Motor neuron (in vitro differentiated cells): ENCODE data around the gene NAV3. TPM values are rescaled to one million over a fixed set of nuclear protein-coding genes. Genes with fewer than 3 reads are reported as not detected.
A peak's percentile ranks its signal among the peaks of the same experiment; 100 is the strongest.

Experiments
- ATAC-seq, 8 experiments: fragments of 200-7000 bp; cut with Tn5 transposase; replicated peaks in 6 of 8; 2 replicates each; pipeline ENCODE4 v1.8.0; 2021; ENCODE audit warnings: mild to moderate bottlenecking in 8 of 8, moderate library complexity in 8 of 8
- H3K27ac ChIP-seq, 2 donors: fragments of 250-450 bp; sonication (Bioruptor Pico); 2 replicates each; pipeline ENCODE4 v1.9.0; 2021; ENCODE audit warnings: antibody characterized with exemption in 2 of 2, mild to moderate bottlenecking in 2 of 2, moderate library complexity in 1 of 2
- H3K4me1 ChIP-seq, 2 donors: fragments of 250-450 bp; sonication (Bioruptor Pico); replicated peaks in 1 of 2; 2 replicates each; pipeline ENCODE4 v1.6.1; 2021; ENCODE audit warnings: antibody characterized with exemption in 2 of 2, mild to moderate bottlenecking in 2 of 2, moderate library complexity in 1 of 2
- H3K4me3 ChIP-seq, 5 donors: fragments of 250-450 bp; sonication (Bioruptor Pico); 2 replicates each; pipeline ENCODE4 v1.9.0; 2021; ENCODE audit warnings: antibody characterized with exemption in 5 of 5, mild to moderate bottlenecking in 5 of 5, moderate library complexity in 4 of 5
- WGBS, 10 experiments: fragments of 450-650 bp; shearing (Covaris generic); methylation state at CpG; one replicate each; pipeline ENCODE4 v1.0.0; 2022; 5-methylcytosine and 5-hydroxymethylcytosine counted together
- in situ Hi-C, 9 experiments: fragments of 400-800 bp; cut with MboI; loops; one replicate each; pipeline ENCODE4 v1.15.0; 2021; ENCODE audit warnings: low sequenced_read_pairs in 9 of 9, low pct_unique_long_range_greater_than_20kb in 2 of 9; ENCODE audit not compliant: unreplicated experiment in 9 of 9
- total RNA-seq, 8 experiments: library from RNA; unstranded; fragments of 300-600 nt; gene quantifications; 2 replicates each; pipeline versions ENCODE4 v1.2.3 to v1.2.4, GENCODE V29; 2022

NAV3 gene
- total RNA-seq, 8 experiments from 2014 or later = 2.4 to 92.5 (median 48.4) TPM

DNA sequence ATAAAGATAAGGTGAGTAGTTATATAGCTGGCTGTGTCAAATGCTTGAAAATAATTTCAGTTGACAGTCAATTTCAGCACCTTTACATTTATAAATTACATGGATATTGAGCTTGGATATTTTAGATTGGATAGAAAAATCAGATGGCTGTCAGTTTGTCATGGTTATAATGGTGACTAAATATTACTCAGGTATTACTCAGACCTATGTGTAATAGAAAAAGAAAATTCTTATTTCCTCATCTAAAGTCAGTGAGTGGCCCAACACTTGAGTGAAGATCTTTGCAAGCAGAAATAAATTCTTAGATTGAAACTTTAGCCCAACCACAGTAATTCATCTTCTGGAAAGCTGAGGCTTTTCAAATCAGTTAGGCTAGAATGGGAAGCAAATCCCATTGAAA is 354.4 kb downstream of the NAV3 start:
- no peak for ATAC-seq
- Histone ChIP-seq H3K27ac (no peak overlapping the region), H3K4me1 (no peaks in the 10 kb centered on the region), H3K4me3 (no peak overlapping the region)
- in situ Hi-C loops = loop anchor here in 1 of 9 experiments (25.0 kb wide), 1 partner anchor 977 kb away; no protein-coding TSS in a partner anchor

DNA sequence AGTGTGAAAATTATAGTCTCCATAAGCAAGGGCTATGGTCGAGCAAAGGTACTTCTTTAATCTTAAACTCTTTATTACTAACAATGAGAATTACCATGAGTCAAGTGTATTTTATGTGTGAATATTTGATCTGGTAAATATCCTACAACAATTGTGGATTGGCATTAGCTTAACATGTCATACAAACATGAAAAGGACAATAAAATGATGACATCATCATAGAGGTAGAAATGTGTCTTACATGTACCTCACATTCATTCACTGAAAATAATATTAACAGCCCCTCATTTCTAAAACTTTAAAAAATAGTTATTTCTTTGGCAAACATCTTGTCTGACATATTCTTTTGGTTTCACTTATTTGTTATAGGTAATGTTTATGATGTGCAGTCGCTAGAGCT is 355.0 kb downstream of the NAV3 start:
- no peak for ATAC-seq
- 51 to 100% (median 92%) methylated on average over 2 of the region's 2 CpGs; no CpG with 5 or more reads in 1 of the 10 experiments for WGBS, 10 experiments
- in situ Hi-C loops = loop anchor here in 1 of 9 experiments (25.0 kb wide), 1 partner anchor 977 kb away; no protein-coding TSS in a partner anchor
- H3K4me1 ChIP-seq = no peaks in the 10 kb centered on the region
- H3K27ac ChIP-seq = no peak overlapping the region
- no peak overlapping the region for H3K4me3 ChIP-seq

GRCh38 chr12:78186670-78187069 is 356.0 kb downstream of the NAV3 start:
- WGBS, 10 experiments = 67 to 100% (median 100%) methylated on average over 1 of the region's 1 CpG; no CpG with 5 or more reads in 3 of the 10 experiments
- no peak for ATAC-seq
- Histone ChIP-seq H3K4me3 (no peak overlapping the region), H3K4me1 (no peaks in the 10 kb centered on the region), H3K27ac (no peak overlapping the region)
- in situ Hi-C loops = loop anchor here in 1 of 9 experiments (25.0 kb wide), 1 partner anchor 976 kb away; no protein-coding TSS in a partner anchor

DNA sequence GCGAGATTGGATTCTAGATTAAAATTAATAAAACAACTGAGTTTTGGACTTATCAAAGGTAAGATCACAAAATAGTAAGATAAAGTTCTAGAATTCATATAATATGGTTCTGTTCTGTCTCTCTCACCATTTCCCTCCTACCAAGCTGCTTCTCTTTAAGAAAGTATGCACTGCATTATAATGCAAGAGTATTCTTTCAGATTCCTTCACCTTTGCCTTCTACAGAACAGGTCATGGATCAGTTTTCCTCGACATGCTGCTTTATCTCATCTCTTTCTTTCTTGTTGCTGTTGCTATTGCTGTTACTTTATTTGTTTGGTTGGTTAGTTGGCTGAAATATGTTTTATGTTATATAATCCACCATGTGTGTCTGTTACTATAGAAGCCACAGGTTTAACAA is 357.0 kb downstream of the NAV3 start:
- no peak overlapping the region for H3K4me3 ChIP-seq
- H3K4me1 ChIP-seq = no peaks in the 10 kb centered on the region
- no peak overlapping the region for H3K27ac ChIP-seq
- WGBS, 10 experiments = 39 to 100% (median 78%) methylated on average over 1 to 2 of the region's 2 CpGs; no CpG with 5 or more reads in 1 of the 10 experiments
- in situ Hi-C loops = loop anchor here in 1 of 9 experiments (25.0 kb wide), 1 partner anchor 975 kb away; no protein-coding TSS in a partner anchor
- no peak for ATAC-seq

- Histone ChIP-seq H3K4me1 (no peaks in the 10 kb centered on the region), H3K27ac (no peak overlapping the region), H3K4me3 (no peak overlapping the region)
- 64 to 100% (median 95%) methylated on average over 1 to 2 of the region's 2 CpGs for WGBS, 10 experiments
- in situ Hi-C loops = loop anchor here in 1 of 9 experiments (25.0 kb wide), 1 partner anchor 973 kb away; no protein-coding TSS in a partner anchor
- ATAC-seq = no peak
These were observed 359.0 kb downstream of the NAV3 start for GRCh38 chr12:78189656-78190055.

DNA sequence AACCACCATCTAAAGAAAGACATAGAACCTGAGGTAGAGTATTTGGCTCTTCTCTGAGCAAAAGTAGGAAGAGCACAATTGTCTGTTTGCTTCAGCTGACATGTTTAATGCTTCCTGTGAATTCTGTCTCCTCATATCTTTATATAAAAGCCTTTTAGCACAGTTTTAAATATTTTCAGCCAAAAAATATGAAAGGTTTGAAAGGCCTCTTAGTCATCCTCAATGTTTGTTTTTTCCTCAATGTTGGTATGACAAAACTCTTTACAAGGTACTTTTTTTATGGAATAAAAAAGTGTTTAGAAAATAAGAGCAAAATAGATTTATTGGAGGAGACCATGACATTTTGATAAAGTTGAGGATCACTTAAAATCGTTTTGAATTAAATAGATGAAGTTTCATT is 360.9 kb downstream of the NAV3 start:
- in situ Hi-C loops = loop anchor here in 1 of 9 experiments (25.0 kb wide), 1 partner anchor 971 kb away; no protein-coding TSS in a partner anchor
- Histone ChIP-seq H3K27ac (no peak overlapping the region), H3K4me1 (no peaks in the 10 kb centered on the region), H3K4me3 (no peak overlapping the region)
- no peak for ATAC-seq
- WGBS, 10 experiments = 33 to 83% (median 40%) methylated on average over 1 of the region's 1 CpG; no CpG with 5 or more reads in 3 of the 10 experiments

GRCh38 chr12:78192979-78193378 is 362.3 kb downstream of the NAV3 start:
- no peak overlapping the region for H3K4me3 ChIP-seq
- H3K4me1 ChIP-seq = no peaks in the 10 kb centered on the region
- 57 to 100% (median 100%) methylated on average over 1 to 2 of the region's 2 CpGs; no CpG with 5 or more reads in 1 of the 10 experiments for WGBS, 10 experiments
- in situ Hi-C loops = loop anchor here in 1 of 9 experiments (25.0 kb wide), 1 partner anchor 969 kb away; no protein-coding TSS in a partner anchor
- H3K27ac ChIP-seq = no peak overlapping the region
- ATAC-seq = no peak

DNA sequence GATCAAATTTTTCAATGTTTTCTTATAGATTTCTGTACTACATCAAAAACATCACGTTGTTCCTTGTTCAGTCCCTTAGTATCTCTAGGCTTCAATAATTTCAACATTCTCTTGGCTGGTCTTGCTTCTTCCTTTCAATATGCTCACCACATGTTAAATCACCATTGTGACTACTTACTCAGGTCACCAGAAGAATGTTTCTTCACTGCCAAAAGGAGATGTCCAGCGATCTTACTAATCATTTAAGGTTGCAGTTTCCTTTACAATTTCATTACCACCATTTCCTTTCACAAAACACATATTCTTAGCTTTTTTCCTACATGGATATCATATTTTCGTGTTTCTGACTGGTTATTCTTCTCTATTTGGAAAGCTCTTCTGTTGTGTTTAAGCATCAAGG is 363.8 kb downstream of the NAV3 start:
- no peak overlapping the region for H3K27ac ChIP-seq

GRCh38 chr12:78198896-78199295 is 368.2 kb downstream of the NAV3 start:
- H3K27ac ChIP-seq = no peak overlapping the region
- H3K4me3 ChIP-seq = no peak overlapping the region
- in situ Hi-C loops = loop anchor here in 1 of 9 experiments (25.0 kb wide), 1 partner anchor 963 kb away; no protein-coding TSS in a partner anchor
- ATAC-seq = no peak
- 50 to 100% (median 100%) methylated on average over 1 of the region's 1 CpG for WGBS, 10 experiments
- H3K4me1 ChIP-seq = no peaks in the 10 kb centered on the region

More for the DNA sequence above, 363.8 kb downstream of the NAV3 start:
- WGBS, 10 experiments = 0 to 95% (median 53%) methylated on average over 1 to 3 of the region's 3 CpGs
- H3K4me1 ChIP-seq = no peaks in the 10 kb centered on the region
- in situ Hi-C loops = loop anchor here in 1 of 9 experiments (25.0 kb wide), 1 partner anchor 968 kb away; no protein-coding TSS in a partner anchor
- no peak overlapping the region for H3K4me3 ChIP-seq
- peak in 2 of 8 experiments; percentile 81 to 82 for ATAC-seq

- no peak overlapping the region for H3K4me3 ChIP-seq
- ATAC-seq = no peak
- no peaks in the 10 kb centered on the region for H3K4me1 ChIP-seq
- in situ Hi-C loops = loop anchor here in 1 of 9 experiments (25.0 kb wide), 1 partner anchor 962 kb away; no protein-coding TSS in a partner anchor
- no peak overlapping the region for H3K27ac ChIP-seq
- 57 to 100% (median 100%) methylated on average over 1 of the region's 1 CpG; no CpG with 5 or more reads in 3 of the 10 experiments for WGBS, 10 experiments
These were observed 369.2 kb downstream of the NAV3 start for GRCh38 chr12:78199926-78200325.

DNA sequence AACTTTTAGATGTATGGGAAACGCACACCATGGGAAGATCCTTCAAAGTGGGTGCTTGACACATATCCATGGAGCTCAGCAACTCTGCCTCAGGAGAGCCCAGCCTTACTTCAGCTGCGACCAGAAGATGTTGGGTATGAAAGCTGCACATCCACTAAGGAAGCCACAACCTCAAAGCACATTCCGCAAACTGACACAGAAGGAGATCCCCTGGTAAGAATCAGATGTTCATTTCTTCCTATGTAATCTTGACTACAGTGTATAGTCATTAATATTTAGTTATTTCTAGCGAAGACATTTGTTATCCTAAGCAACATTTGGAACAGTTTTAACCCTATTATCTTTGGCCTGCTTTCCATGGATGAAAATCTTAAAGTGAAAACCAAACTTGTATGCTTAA is 374.2 kb downstream of the NAV3 start:
- Histone ChIP-seq H3K4me1 (peaks cover 9 to 20% of the 10 kb centered on the region in 2 donors), H3K27ac (no peak overlapping the region), H3K4me3 (no peak overlapping the region)
- in situ Hi-C loops = no loop called here
- WGBS, 10 experiments = 35 to 100% (median 93%) methylated on average over 1 to 4 of the region's 4 CpGs
- no peak for ATAC-seq

DNA sequence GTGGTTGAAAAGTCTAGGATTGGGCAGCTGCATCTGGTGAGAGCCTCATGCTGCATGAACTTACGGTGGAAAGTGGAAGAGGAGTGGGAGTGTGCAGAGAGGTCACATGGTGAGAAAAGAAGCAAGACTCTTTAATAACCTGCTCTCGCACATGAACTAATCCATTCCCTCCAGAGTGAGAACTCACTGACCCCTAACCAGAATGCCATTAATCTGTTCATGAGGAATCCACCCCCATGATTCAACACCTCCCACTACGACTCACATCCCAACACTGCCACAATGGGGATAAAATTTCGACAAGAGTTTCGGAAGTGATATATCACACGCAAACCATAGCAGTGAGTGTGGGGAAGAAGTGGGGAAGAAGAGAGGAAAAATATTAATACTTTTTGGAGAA is 377.4 kb downstream of the NAV3 start:
- Histone ChIP-seq H3K4me1 (peaks cover 30 to 36% of the 10 kb centered on the region in 2 donors), H3K27ac (no peak overlapping the region), H3K4me3 (no peak overlapping the region)
- in situ Hi-C loops = no loop called here
- WGBS, 10 experiments = 36 to 100% (median 64%) methylated on average over 1 to 5 of the region's 6 CpGs; no CpG with 5 or more reads in 2 of the 10 experiments
- ATAC-seq = peak in 4 of 8 experiments; percentile 45 to 68 (median 54)

DNA sequence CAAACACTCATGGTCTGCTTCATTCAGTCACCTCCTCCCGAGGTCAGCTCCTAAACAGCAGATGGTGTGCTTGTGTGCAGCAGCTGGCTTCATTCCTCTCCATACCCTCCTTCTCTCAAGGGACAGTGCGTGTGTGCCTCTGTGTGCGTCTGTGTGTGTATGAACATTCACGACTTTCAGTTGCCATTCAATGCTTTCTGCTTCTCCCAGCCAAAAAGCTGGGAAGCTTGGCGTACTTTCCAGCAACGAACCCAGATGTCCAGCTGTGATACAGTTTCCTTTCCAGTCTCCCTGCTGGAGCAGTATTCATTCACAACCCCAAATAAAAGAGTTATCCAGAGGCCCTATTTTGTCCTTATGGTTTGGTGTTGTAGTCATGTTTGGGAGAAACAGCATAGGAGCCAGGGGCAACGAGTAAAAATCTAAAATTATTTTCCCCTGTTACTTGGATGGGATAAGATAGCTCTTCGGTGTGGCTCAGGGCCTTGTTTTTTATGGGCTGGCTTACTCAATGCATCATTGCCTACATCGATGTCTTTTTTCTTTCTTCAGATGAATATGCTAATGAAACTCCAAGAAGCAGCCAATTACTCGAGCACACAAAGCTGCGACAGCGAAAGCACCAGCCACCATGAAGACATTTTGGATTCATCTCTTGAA is 379.3 kb downstream of the NAV3 start:
- peaks cover 30 to 36% of the 10 kb centered on the region in 2 donors for H3K4me1 ChIP-seq
- H3K4me3 ChIP-seq = peak overlapping the region in 4 of 5 donors; percentile 3 to 16 (median 8)
- H3K27ac ChIP-seq = peak overlapping the region; percentile 77 to 79
- ATAC-seq = peak in 7 of 8 experiments; percentile 58 to 90 (median 83)
- in situ Hi-C loops = no loop called here
- WGBS, 10 experiments = 29 to 83% (median 46%) methylated on average over 2 to 12 of the region's 12 CpGs; no CpG with 5 or more reads in 2 of the 10 experiments
